HCT116 (cell line): ENCODE data around the gene NCKAP5L. TPM values are rescaled to one million over a fixed set of nuclear protein-coding genes. Genes with fewer than 3 reads are reported as not detected.

Source experiments
- ATAC-seq: fragments of 200-7000 bp; cut with Tn5 transposase; 2 replicates; pipeline ENCODE4 v1.9.1; 2020; ENCODE audit warnings: mild to moderate bottlenecking, moderate library complexity
- BruUV-seq: library from RNA; stranded (reverse); fragments of 400-500 nt; replicated peaks from 2 replicates; lab custom pipeline; 2021; lab: Mats Ljungman, UMichigan
- CTCF ChIA-PET: fragments of 300-600 bp; sonication (Branson Sonifier 250); formaldehyde crosslinking; loops from one replicate; lab custom pipeline; 2021; ENCODE audit warnings: antibody characterized with exemption; lab: Charles Lee
- POLR2A ChIA-PET: fragments of 300-600, 350-600 bp; sonication (Branson Sonifier 250); formaldehyde crosslinking; loops from one replicate; lab custom pipeline; 2021; ENCODE audit warnings: antibody characterized with exemption; lab: Charles Lee
- RAD21 ChIA-PET, 2 experiments: fragments of 300-600 bp; sonication (Branson Sonifier 250); formaldehyde crosslinking; loops; one replicate each; lab custom pipeline; 2023; ENCODE audit warnings: low total read pairs in 2 of 2; ENCODE audit not compliant: uncharacterized antibody in 2 of 2, unreplicated experiment in 2 of 2, low non-redundant PET in 1 of 2; lab: Charles Lee
- DNase-seq: peaks from one replicate; pipeline ENCODE4 v3.0.0-alpha.2; 2010; ENCODE audit warnings: low read depth, low spot score
- H2AFZ ChIP-seq: fragments of 200-600 bp; shearing (Covaris generic), sonication (generic); 2 replicates; pipeline ENCODE4 v1.6.1; 2017; ENCODE audit warnings: low read depth, mixed run types, mixed read lengths, antibody characterized with exemption, low read length; ENCODE audit not compliant: poor library complexity, severe bottlenecking
- H3K27ac ChIP-seq: 2 replicates; pipeline ENCODE4 v1.5.1; 2012; ENCODE audit warnings: low read depth, low read length
- H3K27me3 ChIP-seq: fragments of 200-600 bp; sonication (generic); 2 replicates; pipeline ENCODE4 v1.6.1; 2016; ENCODE audit warnings: mixed run types, low read length, mixed read lengths; ENCODE audit not compliant: insufficient read depth
- H3K36me3 ChIP-seq, 2 experiments: fragments of 200-500 bp in 1 of 2; fragments of 200-600 bp in 1 of 2; sonication (Bioruptor generic) in 1 of 2; sonication (generic) in 1 of 2; 2 replicates each; pipeline versions ENCODE4 v1.5.1 to v1.6.1; 2014 to 2016; ENCODE audit warnings: low read length in 2 of 2, inconsistent platforms in 1 of 2, mixed read lengths in 1 of 2, mixed run types in 1 of 2; ENCODE audit not compliant: insufficient read depth in 2 of 2, control insufficient read depth in 1 of 2
- H3K4me1 ChIP-seq, 2 experiments: fragments of 200-600 bp in 1 of 2; sonication (generic) in 1 of 2; 2 replicates each; pipeline versions ENCODE4 v1.5.1 to v1.6.1; 2012 to 2017; ENCODE audit warnings: low read length in 2 of 2, inconsistent platforms in 1 of 2, mild to moderate bottlenecking in 1 of 2, mixed read lengths in 1 of 2, mixed run types in 1 of 2, moderate library complexity in 1 of 2; ENCODE audit not compliant: insufficient read depth in 2 of 2, control insufficient read depth in 1 of 2
- H3K4me2 ChIP-seq: fragments of 200-600 bp; sonication (generic); 2 replicates; pipeline ENCODE4 v1.6.1; 2017; ENCODE audit warnings: mixed run types, low read length, mixed read lengths
- H3K4me3 ChIP-seq, 2 experiments: fragments of 200-600 bp in 1 of 2; sonication (generic) in 1 of 2; replicated peaks in 1 of 2; 2 replicates each; pipeline ENCODE4 v1.5.1; 2011 to 2016; ENCODE audit warnings: low read length in 2 of 2, control low read depth in 1 of 2, low read depth in 1 of 2, mild to moderate bottlenecking in 1 of 2, mixed read lengths in 1 of 2, mixed run types in 1 of 2
- H3K79me2 ChIP-seq: fragments of 200-600 bp; sonication (generic); 2 replicates; pipeline ENCODE4 v1.6.1; 2017; ENCODE audit warnings: mild to moderate bottlenecking, mixed run types, low read length, moderate library complexity, mixed read lengths; ENCODE audit not compliant: insufficient read depth
- H3K9ac ChIP-seq: fragments of 200-600 bp; sonication (generic); 2 replicates; pipeline ENCODE4 v1.6.1; 2016; ENCODE audit warnings: low read length, mixed read lengths
- H3K9me2 ChIP-seq: fragments of 200-600 bp; sonication (generic), shearing (Covaris generic); 2 replicates; pipeline ENCODE4 v1.6.1; 2017; ENCODE audit warnings: mixed run types, mild to moderate bottlenecking, moderate library complexity; ENCODE audit not compliant: insufficient read depth
- H3K9me3 ChIP-seq, 2 experiments: fragments of 200-500 bp in 1 of 2; fragments of 200-600 bp in 1 of 2; sonication (Bioruptor generic) in 1 of 2; sonication (generic) in 1 of 2; 2 replicates each; pipeline ENCODE4 v1.6.1; 2014 to 2017; ENCODE audit warnings: low read length in 2 of 2, mixed read lengths in 2 of 2, inconsistent platforms in 1 of 2, low read depth in 1 of 2, mild to moderate bottlenecking in 1 of 2, mixed run types in 1 of 2, moderate library complexity in 1 of 2; ENCODE audit not compliant: control insufficient read depth in 1 of 2, insufficient read depth in 1 of 2
- H4K20me1 ChIP-seq: fragments of 200-600 bp; sonication (generic), shearing (Covaris generic); 2 replicates; pipeline ENCODE4 v1.6.1; 2017; ENCODE audit warnings: mixed run types, mild to moderate bottlenecking, moderate library complexity; ENCODE audit not compliant: insufficient read depth
- ATF3 ChIP-seq: IDR thresholded peaks from 2 replicates; pipeline ENCODE4 v1.6.1; 2012
- CTCF ChIP-seq, 3 experiments: fragments of 200-600 bp in 1 of 3; sonication (generic) in 1 of 3; IDR thresholded peaks in 2 of 3; conservative IDR thresholded peaks in 1 of 3; 2 replicates each; pipeline ENCODE4 v1.5.1; 2012 to 2017; ENCODE audit warnings: low read depth in 2 of 3, low read length in 2 of 3, antibody characterized with exemption in 1 of 3, borderline replicate concordance in 1 of 3, control low read depth in 1 of 3, mild to moderate bottlenecking in 1 of 3, mixed read lengths in 1 of 3, mixed run types in 1 of 3, moderate library complexity in 1 of 3; ENCODE audit not compliant: insufficient read depth in 1 of 3
- EGR1 ChIP-seq: IDR thresholded peaks from 2 replicates; pipeline ENCODE4 v1.6.1; 2012; ENCODE audit warnings: low read depth
- EZH2 ChIP-seq: fragments of 200-600 bp; sonication (generic); IDR thresholded peaks from 2 replicates; pipeline ENCODE4 v1.6.1; 2017; ENCODE audit warnings: antibody characterized with exemption, mixed run types
- EZH2phosphoT487 ChIP-seq: fragments of 200-600 bp; IDR thresholded peaks from 2 replicates; pipeline ENCODE4 v1.6.1; 2018; ENCODE audit warnings: antibody characterized with exemption, borderline replicate concordance
- FOSL1 ChIP-seq: IDR thresholded peaks from 2 replicates; pipeline ENCODE4 v1.6.1; 2012; ENCODE audit warnings: low read depth
- JUND ChIP-seq: IDR thresholded peaks from 2 replicates; pipeline ENCODE4 v1.6.1; 2012
- MAX ChIP-seq: IDR thresholded peaks from 2 replicates; pipeline ENCODE4 v1.6.1; 2012
- POLR2AphosphoS5 ChIP-seq: IDR thresholded peaks from 2 replicates; pipeline ENCODE4 v1.6.1; 2011; ENCODE audit warnings: mild to moderate bottlenecking, low read depth, low read length, moderate library complexity
- RAD21 ChIP-seq: IDR thresholded peaks from 2 replicates; pipeline ENCODE4 v1.6.1; 2012; ENCODE audit warnings: low read depth, mild to moderate bottlenecking
- REST ChIP-seq: IDR thresholded peaks from 2 replicates; pipeline ENCODE4 v1.6.1; 2012; ENCODE audit warnings: low read depth
- SIN3A ChIP-seq: IDR thresholded peaks from 2 replicates; pipeline ENCODE4 v1.6.1; 2012; ENCODE audit warnings: low read depth
- SRF ChIP-seq: IDR thresholded peaks from 2 replicates; pipeline ENCODE4 v1.6.1; 2012; ENCODE audit warnings: low read depth
- YY1 ChIP-seq: IDR thresholded peaks from 2 replicates; pipeline ENCODE4 v1.6.1; 2011; ENCODE audit warnings: low read length, low read depth, moderate library complexity, mild to moderate bottlenecking; ENCODE audit not compliant: insufficient replicate concordance; ENCODE audit errors: extremely low read depth
- ZBTB33 ChIP-seq: IDR thresholded peaks from 2 replicates; pipeline ENCODE4 v1.6.1; 2011; ENCODE audit warnings: mild to moderate bottlenecking, low read length, moderate library complexity; ENCODE audit not compliant: insufficient replicate concordance; ENCODE audit errors: extremely low read depth
- intact Hi-C: fragments of 100-400 bp; cut with micrococcal nuclease; formaldehyde crosslinking; loops from 2 replicates; pipeline ENCODE4 v1.10.0; 2022
- total RNA-seq: library from RNA; stranded (reverse); gene quantifications from one replicate; pipeline ENCODE4 v1.2.1, GENCODE V29; 2021; ENCODE audit not compliant: unreplicated experiment

Gene NCKAP5L
- total RNA-seq, 1 experiment from 2014 or later = 12.1 TPM

- no peak overlapping the region for H3K4me2 ChIP-seq
- DNase-seq = no peak
- no peaks in the 10 kb centered on the region for H4K20me1 ChIP-seq
- H2AFZ ChIP-seq = no peak overlapping the region
- ATAC-seq = no peak
- no peaks in the 10 kb centered on the region for H3K36me3 ChIP-seq
- H3K9me3 ChIP-seq = peaks cover 0 to 10% of the 10 kb centered on the region in 2 experiments; a peak in 1 of 4 replicates
- no peaks in the 10 kb centered on the region for H3K9me2 ChIP-seq
- no peaks in the 10 kb centered on the region for H3K79me2 ChIP-seq
- BruUV-seq = no TSS peak
- ChIA-PET CTCF (no interaction called here), POLR2A (no interaction called here), RAD21 (no interaction called here)
- no peak overlapping the region for H3K4me3 ChIP-seq
- H3K9ac ChIP-seq = no peak overlapping the region
- H3K27me3 ChIP-seq = no peaks in the 10 kb centered on the region
- intact Hi-C loops = no loop called here
- no peaks in the 10 kb centered on the region for H3K4me1 ChIP-seq
- H3K27ac ChIP-seq = no peak overlapping the region
- TF ChIP-seq POLR2AphosphoS5 = no peak
- TF ChIP-seq REST = no peak
- TF ChIP-seq SIN3A = no peak
- TF ChIP-seq YY1 = no peak
- no peak for TF ChIP-seq ZBTB33
- TF ChIP-seq EZH2phosphoT487 = no peak
- TF ChIP-seq FOSL1 = no peak
- no peak for TF ChIP-seq RAD21
- TF ChIP-seq EGR1 = no peak
- TF ChIP-seq JUND = no peak
- TF ChIP-seq ATF3 = no peak
- no peak for TF ChIP-seq CTCF (IDR thresholded peaks at IDR 0.05 in 2 of 3, conservative IDR thresholded peaks at IDR 0.05 in 1 of 3; ENCODE audit: borderline replicate concordance in 1 of 3, insufficient read depth in 1 of 3, low read depth in 2 of 3, low read length in 2 of 3)
- TF ChIP-seq EZH2 = no peak
- TF ChIP-seq MAX = no peak
- TF ChIP-seq SRF = no peak
Measured at GRCh38 chr12:49874142-49874897, 46.1 kb upstream of the NCKAP5L start.
